ENCODE results near the gene CDH12.

CDH12 gene

DNA sequence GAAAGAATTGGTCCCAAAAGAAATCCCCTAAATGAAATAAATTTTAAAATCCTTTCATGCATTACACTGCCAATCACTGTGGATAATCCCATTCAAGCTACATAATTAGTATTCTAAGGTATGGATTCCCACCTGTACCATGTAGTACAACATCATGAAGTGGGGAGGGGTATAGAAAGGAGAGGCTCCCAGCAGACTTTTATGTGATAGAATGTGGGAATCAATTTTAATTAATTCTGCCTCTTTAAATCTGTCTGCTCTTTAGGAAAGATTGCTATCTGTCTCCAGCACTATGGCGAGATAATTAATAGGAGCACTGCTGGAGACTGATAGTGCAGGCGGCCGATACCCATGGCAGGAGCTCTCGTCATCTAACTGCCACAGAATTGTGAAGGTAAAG lies 95.4 kb downstream of the CDH12 start:
- no peak for DNase-seq

DNA sequence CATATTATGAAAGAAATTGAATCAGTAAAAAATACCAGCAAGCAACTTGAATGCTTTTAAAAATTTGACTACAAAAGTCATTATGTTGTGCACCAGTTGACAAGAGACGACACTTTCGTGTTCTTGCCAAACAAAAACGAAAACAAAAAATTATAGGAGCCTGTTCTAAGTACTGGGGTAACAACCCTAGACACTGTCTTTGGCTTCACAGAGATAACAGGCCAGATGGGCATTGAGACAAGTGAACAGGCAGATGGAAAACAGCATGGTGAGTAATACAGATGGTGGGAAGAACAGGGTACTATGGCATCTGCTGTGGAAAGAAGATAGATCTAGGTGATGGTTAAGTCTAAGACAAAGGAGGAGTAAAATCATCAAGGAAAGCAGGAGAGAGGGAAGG lies 99.0 kb downstream of the CDH12 start:
- DNase-seq = no peak

DNA sequence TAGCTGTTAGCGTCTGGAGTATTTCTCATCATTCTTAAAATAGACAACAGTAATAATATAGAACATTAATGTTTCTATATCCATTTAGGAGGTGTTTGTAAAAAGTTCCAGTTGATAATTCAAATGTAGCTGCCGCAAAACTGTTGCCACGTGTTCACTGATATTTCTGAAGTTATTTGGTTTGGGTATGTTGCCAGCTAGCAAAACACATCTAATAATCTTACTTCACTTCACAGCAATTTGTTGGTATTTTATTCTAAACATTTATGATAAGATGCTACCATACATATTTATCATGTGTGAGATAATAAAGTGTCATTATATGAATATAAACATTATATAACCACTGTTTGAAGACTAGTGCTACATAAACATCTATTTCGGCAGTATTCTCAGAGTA lies 101.6 kb downstream of the CDH12 start:
- no peak for DNase-seq

DNA sequence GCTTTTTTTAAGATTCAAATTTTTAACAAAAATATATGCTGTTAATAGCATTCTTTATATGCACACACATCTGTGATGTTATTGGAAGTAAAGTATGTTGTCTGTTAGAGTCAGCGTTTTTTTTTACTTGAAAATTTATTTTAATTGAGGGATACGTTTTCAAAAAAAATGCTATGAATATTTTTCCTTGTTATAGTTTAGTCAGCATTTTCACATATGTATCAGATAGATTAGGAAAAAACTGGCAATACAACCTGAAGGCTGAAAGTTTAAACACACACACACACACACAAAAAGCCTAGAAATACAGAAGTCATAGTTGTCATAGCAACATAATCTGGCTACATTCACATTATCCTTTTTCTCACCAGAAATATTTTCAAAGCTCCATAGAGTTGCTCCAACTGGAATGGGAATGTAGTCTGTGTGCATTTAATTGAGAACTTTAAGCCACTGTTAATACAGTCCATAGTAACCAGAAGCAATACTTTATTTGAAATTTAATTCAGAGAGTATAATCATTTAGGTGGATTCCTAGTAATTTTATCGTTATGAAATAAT lies 116.6 kb downstream of the CDH12 start:
- no peak for DNase-seq

DNA sequence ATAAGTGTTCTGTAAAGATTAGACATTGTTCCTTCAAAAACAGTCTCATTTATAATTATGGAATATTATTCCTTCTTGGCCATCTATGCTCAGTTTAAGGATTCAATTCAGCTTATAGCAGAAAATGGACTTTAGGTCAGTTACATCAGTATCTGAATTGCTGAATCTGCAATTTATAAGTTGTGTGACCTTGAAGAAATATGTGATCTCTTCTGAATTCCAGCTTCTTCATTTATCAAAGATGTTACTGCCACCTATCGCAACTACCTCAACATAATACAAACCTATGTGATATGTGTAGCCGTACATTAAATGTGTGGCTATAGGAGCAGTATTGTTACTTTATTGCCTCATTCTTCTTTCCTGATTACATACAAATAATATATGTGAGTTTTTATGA lies 118.2 kb downstream of the CDH12 start:
- DNase-seq = no peak

DNA sequence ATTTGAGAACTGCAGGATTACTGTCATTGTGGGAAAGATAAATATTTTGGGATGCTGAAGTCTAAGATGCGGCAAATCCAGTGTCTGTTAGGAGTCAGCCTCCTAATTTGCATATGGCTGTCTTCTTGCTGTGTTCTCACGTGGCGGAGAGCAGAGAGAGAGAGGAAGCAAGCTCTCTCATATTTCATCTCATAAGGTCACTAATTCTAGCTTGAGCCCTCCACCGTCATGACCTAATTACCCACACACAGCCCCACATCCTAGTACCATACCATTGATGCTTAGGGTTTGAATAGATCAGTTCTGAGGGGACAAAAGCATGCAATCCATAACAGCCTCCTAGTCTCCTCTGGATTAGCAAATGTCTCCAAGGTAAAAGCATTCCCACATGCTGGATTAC lies 124.5 kb downstream of the CDH12 start:
- DNase-seq = no peak

DNA sequence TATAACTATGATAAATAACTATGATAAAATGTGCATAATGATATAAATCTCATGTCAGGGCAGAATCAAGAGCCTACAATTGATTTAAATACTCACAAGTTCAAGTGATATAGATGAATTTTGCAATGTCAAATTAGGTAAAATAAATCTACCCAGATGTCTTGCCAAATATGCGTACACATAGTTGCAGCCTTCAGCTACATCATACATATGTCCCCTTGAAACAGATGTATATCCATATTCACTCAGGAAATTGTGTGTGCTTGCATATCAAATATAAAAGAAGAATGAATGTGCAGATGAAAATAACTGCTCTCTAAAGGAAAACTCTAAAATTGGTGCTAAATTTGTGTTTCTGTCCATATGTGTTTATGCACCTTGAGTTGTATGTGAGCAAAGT lies 130.7 kb downstream of the CDH12 start:
- DNase-seq = no peak

DNA sequence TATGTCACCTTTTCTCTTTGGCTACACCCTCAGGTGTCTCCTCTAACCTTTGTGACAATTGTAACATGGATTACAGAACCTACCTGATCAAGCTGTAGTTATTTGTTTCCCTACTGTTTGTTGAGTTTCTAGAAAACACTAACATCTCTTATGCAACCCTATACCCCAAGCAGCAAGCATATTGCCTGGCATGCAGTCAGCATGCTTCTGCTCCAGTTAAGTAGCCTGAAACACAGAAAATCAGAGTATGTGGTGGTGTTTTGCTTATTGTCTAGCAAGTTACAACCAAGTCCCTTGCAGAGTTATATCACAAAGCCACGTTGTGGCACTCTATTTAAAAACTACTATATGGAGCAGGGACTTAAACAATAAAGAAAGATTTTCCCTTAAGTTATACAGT lies 131.1 kb downstream of the CDH12 start:
- no peak for DNase-seq

DNA sequence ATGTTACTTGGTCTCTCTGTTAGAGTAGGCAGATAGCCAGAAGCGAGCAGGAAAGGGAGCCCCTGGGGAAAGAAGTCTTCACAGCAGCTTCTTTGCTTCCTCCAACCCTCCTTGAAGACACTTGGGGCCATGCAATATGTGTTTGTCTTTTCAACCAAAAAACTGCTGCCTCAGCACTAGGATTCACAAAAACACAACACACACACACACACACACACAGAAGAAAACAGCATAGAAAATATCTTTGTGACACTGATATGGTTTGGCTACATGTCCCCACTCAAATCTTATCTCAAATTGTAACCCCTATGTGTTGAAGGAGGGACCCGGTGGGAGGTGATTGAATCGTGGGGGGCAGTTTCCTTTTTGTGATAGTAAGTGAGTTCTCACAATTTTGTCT lies 133.3 kb downstream of the CDH12 start:
- DNase-seq = no peak

DNA sequence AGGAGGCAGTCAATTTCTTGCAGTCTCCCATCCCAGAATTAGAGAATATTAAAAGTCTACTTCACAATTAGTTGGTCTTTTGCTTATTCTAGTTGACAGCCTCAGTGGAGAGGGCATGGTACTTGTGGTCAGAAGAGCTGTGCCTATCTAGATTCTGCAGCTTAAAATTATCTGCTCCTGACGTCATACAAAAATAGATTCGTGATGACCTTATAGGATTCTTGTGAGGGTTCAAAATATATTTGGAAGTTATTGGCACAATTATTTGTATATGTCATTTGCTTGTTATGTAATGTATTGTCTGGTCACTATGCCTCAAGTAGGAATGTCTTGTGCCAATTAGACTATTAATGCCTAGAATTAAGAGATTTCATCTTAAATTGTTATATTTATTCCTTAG lies 142.5 kb downstream of the CDH12 start:
- DNase-seq = no peak

DNA sequence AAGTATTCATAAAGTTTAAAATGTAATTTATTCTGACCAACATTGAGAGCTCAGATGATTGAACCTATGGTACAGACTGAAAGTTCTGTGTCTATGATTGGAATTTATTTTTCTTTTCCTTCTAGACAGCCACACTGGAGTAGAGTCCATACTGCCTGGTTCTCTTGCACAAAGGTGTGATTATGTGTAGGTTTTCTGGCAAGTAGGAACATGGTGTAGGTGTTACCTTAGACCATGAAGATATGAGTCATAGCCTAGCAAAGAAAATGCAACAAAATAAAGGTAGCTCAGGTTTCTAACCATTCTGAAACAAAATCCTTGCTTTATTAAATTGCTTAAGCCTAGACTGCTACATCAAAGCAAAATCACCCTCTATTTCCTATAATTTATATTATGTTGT lies 143.4 kb downstream of the CDH12 start:
- no peak for DNase-seq

DNA sequence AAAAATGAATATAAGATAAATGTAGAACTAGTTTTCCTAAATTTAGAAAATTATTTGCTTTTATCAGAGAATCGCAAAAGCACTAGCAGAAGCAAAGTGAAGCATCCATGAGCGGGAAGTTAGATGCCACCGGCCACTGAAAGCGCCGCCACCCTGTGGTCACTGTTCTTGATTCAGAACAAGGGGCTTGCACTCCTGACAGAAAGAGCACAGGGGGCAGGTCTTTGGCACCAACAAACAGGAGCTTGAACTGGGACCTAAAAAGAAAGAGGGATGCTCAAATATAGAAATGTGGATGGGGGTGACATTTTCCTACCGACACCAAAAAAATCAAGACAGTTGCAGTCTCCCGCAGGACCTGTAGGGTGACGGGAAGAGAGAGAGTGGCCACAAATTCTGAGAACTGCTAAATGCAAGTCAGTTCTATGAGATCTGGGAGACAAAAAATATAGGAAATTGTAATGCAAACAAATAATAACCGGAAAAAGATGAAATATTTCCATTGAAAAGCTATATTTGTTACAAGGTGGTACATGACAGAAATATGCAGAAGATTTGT lies 144.3 kb downstream of the CDH12 start:
- no peak for DNase-seq

DNA sequence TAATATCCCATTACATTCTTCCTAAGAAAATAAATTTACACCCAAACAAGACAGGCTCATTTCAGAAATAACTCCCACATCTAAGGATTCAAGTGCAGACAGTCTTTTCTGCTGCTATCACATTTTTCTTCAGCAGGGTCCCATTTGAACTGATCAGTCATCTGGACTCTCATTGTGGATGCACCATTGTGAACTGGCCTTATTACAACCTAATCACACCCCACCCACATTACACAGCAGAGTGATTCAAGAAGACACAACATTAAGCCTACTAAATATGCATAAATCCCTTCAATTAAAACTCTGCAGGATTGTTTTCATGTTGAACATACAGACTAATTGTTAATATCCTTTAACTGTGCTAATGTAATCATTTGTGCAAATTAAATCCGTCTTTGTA lies 146.2 kb downstream of the CDH12 start:
- DNase-seq = no peak

DNA sequence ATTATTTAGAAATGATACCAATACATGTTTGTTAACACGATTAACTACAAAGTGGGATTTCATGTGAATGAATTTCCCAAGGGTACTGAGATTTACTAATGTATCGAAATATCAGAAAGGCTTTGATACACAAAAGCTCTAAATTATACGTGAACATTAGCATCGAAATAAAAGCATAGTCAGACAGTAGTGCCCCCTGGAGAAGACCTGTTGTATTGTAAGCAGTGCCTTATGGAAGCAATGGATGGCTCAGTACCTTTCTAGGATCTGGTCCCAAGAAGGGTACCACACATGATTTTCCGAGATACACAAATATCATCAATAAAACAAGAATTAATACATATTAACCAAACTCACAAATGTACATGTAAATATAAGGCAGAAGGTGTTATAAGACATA lies 153.8 kb downstream of the CDH12 start:
- no peak for DNase-seq

DNA sequence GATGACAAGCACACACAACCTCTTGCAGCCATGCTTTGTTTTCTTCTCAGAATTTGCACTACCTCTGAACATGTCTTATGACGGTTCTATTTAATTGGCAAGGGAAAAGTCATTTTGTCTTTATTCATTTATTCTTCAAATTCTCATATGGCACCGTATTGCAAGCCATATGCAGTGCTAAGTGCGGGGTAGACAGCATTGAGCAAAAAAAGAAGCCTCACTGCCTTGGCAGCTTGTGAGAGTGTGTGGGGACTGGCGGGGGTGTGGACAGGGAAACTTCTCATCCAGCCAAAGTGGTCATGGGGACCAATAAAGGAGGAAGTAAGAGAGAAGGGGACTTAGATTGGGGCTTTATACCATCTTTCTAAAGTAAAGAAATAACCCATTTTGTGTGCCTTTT lies 160.0 kb downstream of the CDH12 start:
- DNase-seq = no peak

DNA sequence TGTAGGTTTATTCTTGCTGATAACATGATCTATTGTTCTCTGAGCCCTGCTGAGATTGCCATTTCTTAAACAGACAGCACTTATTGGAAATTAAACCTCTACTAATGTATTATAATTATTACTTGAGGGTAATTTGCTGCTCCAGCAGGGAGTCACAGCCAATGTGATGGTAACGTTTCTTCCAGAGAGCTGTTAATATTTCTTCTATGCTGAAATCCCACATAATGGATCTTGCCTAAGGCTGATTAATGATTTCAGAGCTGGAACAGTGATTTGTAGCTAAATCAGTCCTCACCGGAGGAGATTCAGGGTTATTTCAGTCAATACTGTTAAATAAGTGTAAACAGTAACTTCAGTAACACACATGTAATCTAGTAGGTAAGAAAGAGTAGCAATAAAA lies 170.1 kb downstream of the CDH12 start:
- DNase-seq = no peak

DNA sequence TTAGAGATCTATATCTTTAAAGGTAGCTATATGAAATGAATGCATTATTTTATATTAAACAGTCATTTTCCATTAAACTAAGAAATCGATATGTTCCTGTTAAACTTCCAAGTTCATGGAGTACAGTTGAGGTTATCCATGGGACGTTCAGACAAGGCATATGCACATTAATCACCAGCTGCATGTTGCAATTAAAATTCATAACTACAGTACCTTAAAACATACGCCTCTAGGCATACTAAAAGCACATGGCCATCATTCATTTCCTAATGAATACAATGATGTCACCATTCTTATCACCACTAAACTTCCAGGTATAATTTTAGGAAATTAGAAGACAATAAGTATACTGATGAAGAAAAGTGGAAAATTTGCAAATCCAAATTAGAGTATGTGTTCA lies 174.3 kb downstream of the CDH12 start:
- DNase-seq = no peak

DNA sequence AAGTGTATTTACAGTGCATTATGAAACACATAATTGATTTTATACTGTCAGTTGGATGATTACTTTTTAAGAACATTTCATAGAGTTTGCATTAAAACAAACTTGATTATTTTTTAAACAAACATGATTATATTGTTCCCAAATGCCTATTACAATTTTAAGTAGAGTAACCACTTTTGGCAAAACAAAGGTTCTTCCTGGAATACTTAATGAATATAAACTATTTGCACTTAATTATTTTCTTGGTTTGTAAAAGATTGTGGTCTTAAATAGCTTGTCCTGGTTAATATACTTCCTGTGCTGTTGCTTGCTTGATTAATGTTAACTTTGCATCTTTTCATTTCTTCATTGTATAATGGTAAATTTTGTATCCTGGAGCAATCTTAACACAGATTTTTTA lies 180.0 kb downstream of the CDH12 start:
- no peak for DNase-seq

DNA sequence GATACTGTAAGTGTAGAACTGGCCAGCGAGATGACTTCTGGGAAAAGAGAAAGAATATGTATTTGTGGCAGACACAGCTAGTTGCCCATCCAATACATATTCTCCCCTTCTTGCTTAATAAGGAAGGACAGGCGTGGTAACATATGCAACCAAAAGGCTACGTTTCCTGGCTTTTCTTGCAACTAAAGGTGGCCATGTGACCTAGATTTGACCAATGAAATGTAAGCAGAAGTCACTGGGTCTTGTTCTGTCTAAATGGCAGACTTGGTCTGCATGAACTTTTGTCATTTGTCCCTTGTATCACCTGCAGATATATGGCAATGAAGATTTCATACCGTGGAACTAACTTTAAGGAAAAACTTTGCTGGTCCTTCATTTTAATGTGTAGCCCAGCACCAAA lies 183.8 kb downstream of the CDH12 start:
- DNase-seq = no peak

DNA sequence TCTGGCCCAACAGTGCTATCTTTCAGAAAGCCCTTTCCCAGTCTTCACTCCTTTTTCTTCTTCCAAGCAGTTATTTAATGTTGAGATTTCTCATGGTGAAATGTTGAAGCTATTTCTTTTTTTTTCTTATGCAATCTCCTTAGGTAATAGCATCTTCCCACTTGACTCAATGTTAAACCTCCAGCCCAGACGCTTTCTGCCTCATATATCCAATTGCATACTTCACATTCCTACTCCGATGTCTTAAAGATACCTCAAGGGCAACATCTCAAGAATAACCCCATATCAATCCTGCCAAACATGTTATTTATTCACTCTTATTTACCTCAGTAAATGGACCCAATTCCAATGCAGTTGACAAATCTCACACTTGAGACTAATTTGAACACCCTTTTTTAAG lies 187.3 kb downstream of the CDH12 start:
- no peak for DNase-seq

DNA sequence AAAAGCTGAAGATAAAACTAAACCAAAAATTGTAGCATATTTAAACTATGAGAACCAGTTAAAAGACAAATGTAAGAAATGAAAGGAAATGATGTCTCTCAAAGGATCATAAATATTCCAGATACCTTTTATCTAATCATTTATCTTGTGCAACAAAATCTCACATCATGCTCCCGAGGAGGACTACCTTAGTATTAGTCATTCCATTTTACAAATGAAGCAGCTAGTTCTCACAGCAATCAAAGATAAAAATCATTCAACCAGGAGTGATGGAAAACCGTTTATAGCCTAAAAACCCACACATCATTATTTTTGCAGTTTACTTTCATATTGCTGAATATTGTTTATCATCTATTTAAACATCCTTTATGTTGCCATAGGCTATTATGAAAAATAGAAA lies 190.0 kb downstream of the CDH12 start:
- no peak for DNase-seq

DNA sequence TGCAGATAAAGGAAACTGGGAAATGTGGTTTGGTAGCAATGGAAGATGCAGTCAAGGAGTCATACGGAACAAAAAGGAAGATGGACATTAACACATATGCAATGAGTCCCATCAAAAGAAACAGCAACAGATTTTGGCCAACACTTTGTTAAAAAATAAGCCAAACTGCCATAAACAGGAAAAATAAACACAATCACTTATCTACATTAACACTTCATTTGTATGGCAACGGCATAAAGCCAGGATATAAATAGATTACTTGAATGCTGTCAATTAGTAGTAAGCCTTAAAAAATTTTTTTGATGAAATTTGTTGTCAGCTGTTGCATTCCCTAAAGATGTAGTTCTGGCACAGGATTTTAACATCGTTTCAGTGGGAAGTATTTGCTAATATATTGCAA lies 190.8 kb downstream of the CDH12 start:
- no peak for DNase-seq

DNA sequence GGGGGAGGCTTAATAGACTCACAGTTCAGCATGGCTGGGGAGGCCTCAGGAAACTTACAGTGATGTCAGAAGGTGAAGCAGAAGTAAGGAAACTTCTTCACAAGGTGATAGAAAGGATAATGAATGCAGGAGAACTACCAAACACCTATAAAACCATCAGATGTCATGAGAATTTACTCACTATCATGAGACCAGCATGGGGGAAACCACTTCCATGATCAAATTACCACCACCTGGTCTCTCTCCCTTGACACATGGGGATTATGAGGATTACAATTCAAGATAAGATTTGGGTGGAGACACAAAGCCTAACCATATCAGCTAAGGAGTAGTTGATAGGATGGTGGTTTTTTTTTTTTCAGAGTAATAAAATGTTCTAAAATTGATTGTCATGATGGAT lies 201.8 kb downstream of the CDH12 start:
- no peak for DNase-seq

DNA sequence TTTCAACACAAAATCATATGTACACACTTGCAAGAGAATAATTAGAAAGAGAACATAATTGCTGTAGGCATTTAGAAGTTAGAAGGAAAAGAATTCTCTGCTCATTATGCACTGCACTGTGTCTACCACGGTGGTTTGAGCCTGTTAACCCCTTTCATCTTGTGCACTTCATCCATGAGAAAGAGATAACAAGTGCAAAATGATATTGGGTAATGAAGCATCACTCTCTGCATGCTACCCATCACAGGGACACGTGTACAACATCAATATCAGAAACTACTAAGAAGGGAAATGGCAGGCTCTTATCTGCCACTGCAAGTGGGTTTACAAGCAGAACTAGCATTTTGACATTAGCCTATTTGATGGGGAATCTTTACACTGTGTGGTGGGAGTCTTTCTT lies 202.6 kb downstream of the CDH12 start:
- DNase-seq = no peak

DNA sequence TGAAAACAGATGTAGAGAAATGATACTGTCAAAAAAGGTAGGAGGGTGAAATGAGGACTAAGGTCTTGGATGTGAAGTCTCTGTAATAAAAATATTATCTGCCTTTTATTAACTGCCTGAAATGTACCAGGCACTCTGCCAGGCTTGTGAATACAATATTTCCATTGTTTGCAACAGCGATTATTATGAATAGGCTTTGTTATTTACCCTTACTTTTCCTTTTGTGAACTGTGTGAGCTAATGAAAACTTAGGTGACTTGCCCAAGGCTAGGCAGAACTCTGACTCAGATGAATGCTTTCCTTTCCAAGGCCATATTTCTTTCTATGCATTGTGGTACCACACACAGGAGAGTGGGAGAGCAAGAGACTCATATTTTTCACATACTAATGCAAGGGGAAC lies 204.1 kb downstream of the CDH12 start:
- DNase-seq = no peak

DNA sequence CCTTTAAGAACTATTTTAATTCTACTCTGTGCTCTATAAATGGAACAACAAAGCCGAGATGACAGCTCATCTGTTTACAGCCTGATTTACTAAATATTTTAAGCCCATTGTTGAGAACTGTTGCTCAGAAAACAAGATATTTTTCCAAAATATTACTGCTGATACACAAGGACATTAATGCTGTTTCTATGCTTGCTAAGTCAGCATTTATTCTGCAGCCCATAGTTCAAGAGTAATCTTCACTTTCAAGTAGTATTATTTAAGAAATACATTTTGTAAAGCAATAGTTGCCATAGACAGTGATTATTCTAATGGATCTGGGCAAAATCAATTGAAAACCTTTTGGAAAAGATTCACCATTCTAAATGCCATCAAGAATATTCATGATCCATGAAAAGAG lies 208.3 kb downstream of the CDH12 start:
- no peak for DNase-seq
